ENCODE measurements around the gene HMOX1. TPM values are rescaled to one million over a fixed set of nuclear protein-coding genes. Genes with fewer than 3 reads are reported as not detected.

Gene HMOX1
- total RNA-seq, 2 donors from 2014 or later, result 31.0 to 50.3 TPM

GRCh38 chr22:35398591-35398973 is 17.7 kb downstream of the HMOX1 start:
- intact Hi-C loops (cut with DNase I), result no loop called here
- H3K27me3 ChIP-seq, result no peaks in the 10 kb centered on the region
- H3K36me3 ChIP-seq, result no peaks in the 10 kb centered on the region
- H3K27ac ChIP-seq, result no peak overlapping the region
- H3K4me3 ChIP-seq, result no peak overlapping the region
- no peak for TF ChIP-seq CTCF (IDR thresholded peaks at IDR 0.05)
- no peaks in the 10 kb centered on the region for H3K4me1 ChIP-seq
- H3K9me3 ChIP-seq, result no peaks in the 10 kb centered on the region
- H3K9ac ChIP-seq (ENCODE audit: low read depth in 2 of 2, low read length in 2 of 2), result no peak overlapping the region
- no peak for DNase-seq

DNA sequence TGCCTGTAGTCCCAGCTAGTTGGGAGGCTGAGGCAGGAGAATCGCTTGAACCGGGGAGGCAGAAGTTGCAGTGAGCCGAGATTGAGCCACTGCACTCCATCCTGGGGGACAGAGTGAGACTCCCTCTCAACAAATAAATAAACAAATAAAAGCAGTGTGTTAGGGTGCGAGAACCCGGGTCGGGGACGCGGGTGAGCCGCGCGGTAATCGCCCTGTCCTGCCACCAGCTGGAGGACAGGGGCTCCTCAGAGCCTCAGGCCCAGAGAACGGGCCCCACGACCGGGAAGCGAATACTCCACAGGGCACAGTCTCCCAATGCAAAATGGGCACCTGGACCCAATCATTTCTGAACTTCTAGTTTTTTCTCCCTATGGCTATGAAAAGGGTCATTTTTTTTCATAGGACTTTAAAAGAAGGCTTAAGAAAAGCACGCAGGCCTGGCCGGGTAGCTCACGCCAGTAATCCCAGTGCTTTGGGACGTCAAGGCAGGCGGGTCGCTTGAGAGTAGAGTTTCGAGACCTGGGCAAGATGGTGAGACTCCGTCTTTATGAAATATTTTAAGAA is 18.3 kb downstream of the HMOX1 start:
- H3K27ac ChIP-seq, result peak overlapping the region; percentile 29
- TF ChIP-seq CTCF (IDR thresholded peaks at IDR 0.05), result no peak
- no peaks in the 10 kb centered on the region for H3K36me3 ChIP-seq
- H3K9me3 ChIP-seq, result no peaks in the 10 kb centered on the region
- H3K9ac ChIP-seq (ENCODE audit: low read depth in 2 of 2, low read length in 2 of 2), result peak overlapping the region in 1 of 2 donors; percentile 70
- H3K4me1 ChIP-seq, result no peaks in the 10 kb centered on the region
- H3K27me3 ChIP-seq, result no peaks in the 10 kb centered on the region
- intact Hi-C loops (cut with DNase I), result no loop called here
- peak overlapping the region; percentile 98 for H3K4me3 ChIP-seq
- DNase-seq, result no peak

- Histone ChIP-seq H3K4me3 (peak within 1 kb of the TSS; percentile 98), H3K27ac (peak within 1 kb of the TSS; percentile 29), H3K36me3 (no peaks in the 10 kb centered on the region), H3K4me1 (no peaks in the 10 kb centered on the region), H3K9me3 (no peaks in the 10 kb centered on the region), H3K9ac (ENCODE audit: low read depth in 2 of 2, low read length in 2 of 2) (peak within 1 kb of the TSS; percentile 81 to 84), H3K27me3 (no peaks in the 10 kb centered on the region)
- DNase-seq, result peak; percentile 98
- TF ChIP-seq CTCF (IDR thresholded peaks at IDR 0.05), result no peak
- intact Hi-C loops (cut with DNase I), result no loop called here
Measured at GRCh38 chr22:35399678-35400500, 19.0 kb downstream of the HMOX1 start, which contains the start of gene MCM5. Gene MCM5 (plus strand): TSS chr22:35400140. CDS start chr22:35400439, 299 bp downstream.

- intact Hi-C loops (cut with DNase I), result no loop called here
- no peaks in the 10 kb centered on the region for H3K27me3 ChIP-seq
- TF ChIP-seq CTCF (IDR thresholded peaks at IDR 0.05), result no peak
- H3K9ac ChIP-seq (ENCODE audit: low read depth in 2 of 2, low read length in 2 of 2), result peak overlapping the region; percentile 81 to 84
- H3K4me3 ChIP-seq, result peak overlapping the region; percentile 98
- H3K36me3 ChIP-seq, result no peaks in the 10 kb centered on the region
- no peaks in the 10 kb centered on the region for H3K9me3 ChIP-seq
- no peak for DNase-seq
- no peak overlapping the region for H3K27ac ChIP-seq
- no peaks in the 10 kb centered on the region for H3K4me1 ChIP-seq
Measured at GRCh38 chr22:35400501-35400790, 19.6 kb downstream of the HMOX1 start.

GRCh38 chr22:35401863-35402262 is 21.0 kb downstream of the HMOX1 start:
- no peak overlapping the region for H3K27ac ChIP-seq
- no peaks in the 10 kb centered on the region for H3K36me3 ChIP-seq
- H3K9ac ChIP-seq (ENCODE audit: low read depth in 2 of 2, low read length in 2 of 2), result no peak overlapping the region
- H3K27me3 ChIP-seq, result no peaks in the 10 kb centered on the region
- intact Hi-C loops (cut with DNase I), result no loop called here
- DNase-seq, result no peak
- no peak overlapping the region for H3K4me3 ChIP-seq
- no peak for TF ChIP-seq CTCF (IDR thresholded peaks at IDR 0.05)
- no peaks in the 10 kb centered on the region for H3K4me1 ChIP-seq
- H3K9me3 ChIP-seq, result no peaks in the 10 kb centered on the region
